Nephron progenitor cell (in vitro differentiated cells): Measurements from ENCODE around the gene IGFBP7.
A peak's percentile ranks its signal among the peaks of the same experiment; 100 is the strongest.
"Not testable (repeated sequence)": the region's sequence is repeated elsewhere in the genome, so short reads cannot be mapped to it uniquely, and the experiment has no call there.

Experiments
- DNase-seq: peaks from one replicate; pipeline ENCODE4 v3.0.0; 2021
- H3K27ac Mint-ChIP-seq: 2 replicates; pipeline ENCODE4 v1.8.0; 2021; ENCODE audit warnings: mild to moderate bottlenecking, moderate library complexity, mixed read lengths
- H3K27me3 Mint-ChIP-seq: 2 replicates; pipeline ENCODE4 v1.8.0; 2021; ENCODE audit warnings: mild to moderate bottlenecking, low read depth, mixed read lengths; ENCODE audit not compliant: poor library complexity
- H3K36me3 Mint-ChIP-seq: 2 replicates; pipeline ENCODE4 v1.8.0; 2021; ENCODE audit warnings: low read depth, mixed read lengths
- H3K4me1 Mint-ChIP-seq: 2 replicates; pipeline ENCODE4 v1.8.0; 2021; ENCODE audit warnings: mixed read lengths
- H3K4me3 Mint-ChIP-seq: 2 replicates; pipeline ENCODE4 v1.8.0; 2021; ENCODE audit warnings: mild to moderate bottlenecking, moderate library complexity, mixed read lengths
- H3K9me3 Mint-ChIP-seq: 2 replicates; pipeline ENCODE4 v1.8.0; 2021; ENCODE audit warnings: mild to moderate bottlenecking, moderate library complexity, mixed read lengths
- TF ChIP-seq, protein P1 (sequence below): fragments of 200-600 bp; sonication (generic); IDR thresholded peaks from 2 replicates; pipeline ENCODE4 v1.5.0; 2021; ENCODE audit warnings: antibody characterized with exemption

Gene IGFBP7

DNA sequence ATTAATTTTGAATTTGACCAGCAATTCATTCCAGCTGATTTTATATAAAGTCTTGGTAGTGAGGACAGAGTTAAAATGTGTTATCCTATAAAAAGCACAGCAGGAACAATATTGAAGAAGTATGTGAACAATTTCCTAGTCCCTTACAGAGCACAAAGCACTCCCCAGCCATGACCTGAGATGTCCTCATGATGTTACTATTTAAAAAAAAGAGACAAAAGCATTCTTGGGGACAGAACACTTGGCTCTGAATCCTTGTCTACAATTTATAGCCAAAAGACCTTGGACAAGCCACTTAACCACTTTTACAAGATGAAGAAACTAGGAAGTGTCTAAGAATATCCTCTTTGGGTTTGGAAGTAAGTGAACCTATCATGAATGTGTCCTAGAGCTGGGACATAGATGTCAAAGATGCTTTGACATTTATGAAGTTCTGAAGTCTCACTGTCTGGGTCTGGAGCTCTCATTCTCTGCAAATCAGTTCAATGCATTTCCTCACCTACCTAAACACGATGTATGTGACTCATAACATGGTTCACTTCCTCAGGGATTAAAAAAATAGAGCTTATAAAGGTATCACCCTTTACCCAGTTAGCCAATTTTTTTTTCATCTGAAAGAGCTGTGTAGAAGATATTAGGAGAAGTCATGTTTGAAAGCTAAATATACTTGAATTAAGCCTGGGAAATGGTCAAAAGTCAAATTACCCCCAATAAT is 61.4 kb downstream of the IGFBP7 start:
- Mint-ChIP-seq H3K27ac (no peak overlapping the region), H3K4me1 (peaks cover 1% of the 10 kb centered on the region), H3K4me3 (no peak overlapping the region), H3K27me3 (peaks cover 5% of the 10 kb centered on the region), H3K36me3 (no peaks in the 10 kb centered on the region), H3K9me3 (peaks cover 12% of the 10 kb centered on the region)
- no peak for DNase-seq
- TF ChIP-seq, protein P1, sequence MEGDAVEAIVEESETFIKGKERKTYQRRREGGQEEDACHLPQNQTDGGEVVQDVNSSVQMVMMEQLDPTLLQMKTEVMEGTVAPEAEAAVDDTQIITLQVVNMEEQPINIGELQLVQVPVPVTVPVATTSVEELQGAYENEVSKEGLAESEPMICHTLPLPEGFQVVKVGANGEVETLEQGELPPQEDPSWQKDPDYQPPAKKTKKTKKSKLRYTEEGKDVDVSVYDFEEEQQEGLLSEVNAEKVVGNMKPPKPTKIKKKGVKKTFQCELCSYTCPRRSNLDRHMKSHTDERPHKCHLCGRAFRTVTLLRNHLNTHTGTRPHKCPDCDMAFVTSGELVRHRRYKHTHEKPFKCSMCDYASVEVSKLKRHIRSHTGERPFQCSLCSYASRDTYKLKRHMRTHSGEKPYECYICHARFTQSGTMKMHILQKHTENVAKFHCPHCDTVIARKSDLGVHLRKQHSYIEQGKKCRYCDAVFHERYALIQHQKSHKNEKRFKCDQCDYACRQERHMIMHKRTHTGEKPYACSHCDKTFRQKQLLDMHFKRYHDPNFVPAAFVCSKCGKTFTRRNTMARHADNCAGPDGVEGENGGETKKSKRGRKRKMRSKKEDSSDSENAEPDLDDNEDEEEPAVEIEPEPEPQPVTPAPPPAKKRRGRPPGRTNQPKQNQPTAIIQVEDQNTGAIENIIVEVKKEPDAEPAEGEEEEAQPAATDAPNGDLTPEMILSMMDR, result no peak

DNA sequence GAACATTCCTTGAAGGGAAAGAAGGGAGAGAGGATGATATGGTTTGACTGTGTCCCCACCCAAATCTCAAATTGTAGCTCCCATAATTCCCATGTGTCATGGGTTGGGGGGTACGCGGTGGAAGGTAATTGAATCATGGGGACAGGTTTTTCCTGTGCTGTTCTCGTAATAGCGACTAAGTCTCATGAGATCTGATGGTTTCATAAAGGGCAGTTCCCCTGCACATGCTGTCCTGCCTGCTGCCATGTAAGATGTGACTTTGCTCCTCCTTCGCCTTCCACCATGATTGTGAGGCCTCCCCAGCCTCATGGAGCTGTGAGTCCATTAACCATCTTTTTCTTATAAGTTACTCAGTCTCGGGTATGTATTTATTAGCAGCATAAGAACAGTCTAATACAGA is 63.1 kb downstream of the IGFBP7 start:
- not testable (repeated sequence) for H3K4me1 Mint-ChIP-seq, H3K27ac Mint-ChIP-seq, H3K36me3 Mint-ChIP-seq, H3K4me3 Mint-ChIP-seq, H3K27me3 Mint-ChIP-seq, DNase-seq
- peaks cover 12% of the 10 kb centered on the region for H3K9me3 Mint-ChIP-seq

DNA sequence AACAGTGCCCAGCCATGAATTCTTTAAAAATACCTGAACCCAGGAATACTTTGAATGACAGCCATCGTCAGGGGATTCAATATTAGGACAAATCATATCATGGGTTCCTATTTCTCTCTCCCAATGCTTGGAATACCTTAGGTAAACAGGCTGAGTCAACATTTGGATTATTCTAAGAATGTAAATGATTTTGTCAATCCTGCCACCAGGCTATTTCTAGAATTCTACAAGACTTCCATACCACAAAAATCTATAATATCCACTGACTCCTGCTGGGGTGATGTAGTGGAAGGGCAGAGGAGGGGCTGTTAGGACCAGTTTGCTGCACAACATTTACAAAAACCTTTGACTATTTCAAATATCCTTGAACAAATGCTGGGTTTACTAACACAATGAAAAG is 65.2 kb downstream of the IGFBP7 start:
- Mint-ChIP-seq H3K27me3 (no peaks in the 10 kb centered on the region), H3K4me3 (no peak overlapping the region), H3K27ac (no peak overlapping the region), H3K9me3 (peaks cover 12% of the 10 kb centered on the region), H3K36me3 (no peaks in the 10 kb centered on the region), H3K4me1 (peaks cover 5% of the 10 kb centered on the region)
- no peak for DNase-seq
- TF ChIP-seq, protein P1, result no peak

DNA sequence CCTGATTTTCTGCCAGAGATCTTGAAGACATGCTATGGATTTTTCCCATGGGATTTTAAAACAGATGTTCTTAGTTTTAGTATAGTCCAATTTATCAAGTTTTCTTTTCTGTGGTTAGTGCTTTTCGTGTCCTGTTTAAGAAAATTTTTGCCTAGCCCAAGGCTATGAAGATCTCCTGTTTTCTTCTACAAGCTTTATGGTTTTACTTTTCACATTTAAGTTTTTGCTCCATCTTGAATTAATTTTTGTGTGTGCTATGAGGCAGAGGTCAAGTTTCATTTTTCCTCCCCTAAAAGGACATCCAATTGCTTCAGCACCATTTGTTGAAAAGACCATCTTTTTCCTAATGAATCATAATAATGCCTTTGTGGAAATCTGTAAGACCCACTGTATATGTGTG is 65.9 kb downstream of the IGFBP7 start:
- no peak for DNase-seq
- Mint-ChIP-seq H3K36me3 (no peaks in the 10 kb centered on the region), H3K9me3 (peaks cover 12% of the 10 kb centered on the region), H3K27ac (peak overlapping the region; percentile 57), H3K4me1 (peaks cover 5% of the 10 kb centered on the region), H3K4me3 (no peak overlapping the region), H3K27me3 (no peaks in the 10 kb centered on the region)
- TF ChIP-seq, protein P1, result no peak

DNA sequence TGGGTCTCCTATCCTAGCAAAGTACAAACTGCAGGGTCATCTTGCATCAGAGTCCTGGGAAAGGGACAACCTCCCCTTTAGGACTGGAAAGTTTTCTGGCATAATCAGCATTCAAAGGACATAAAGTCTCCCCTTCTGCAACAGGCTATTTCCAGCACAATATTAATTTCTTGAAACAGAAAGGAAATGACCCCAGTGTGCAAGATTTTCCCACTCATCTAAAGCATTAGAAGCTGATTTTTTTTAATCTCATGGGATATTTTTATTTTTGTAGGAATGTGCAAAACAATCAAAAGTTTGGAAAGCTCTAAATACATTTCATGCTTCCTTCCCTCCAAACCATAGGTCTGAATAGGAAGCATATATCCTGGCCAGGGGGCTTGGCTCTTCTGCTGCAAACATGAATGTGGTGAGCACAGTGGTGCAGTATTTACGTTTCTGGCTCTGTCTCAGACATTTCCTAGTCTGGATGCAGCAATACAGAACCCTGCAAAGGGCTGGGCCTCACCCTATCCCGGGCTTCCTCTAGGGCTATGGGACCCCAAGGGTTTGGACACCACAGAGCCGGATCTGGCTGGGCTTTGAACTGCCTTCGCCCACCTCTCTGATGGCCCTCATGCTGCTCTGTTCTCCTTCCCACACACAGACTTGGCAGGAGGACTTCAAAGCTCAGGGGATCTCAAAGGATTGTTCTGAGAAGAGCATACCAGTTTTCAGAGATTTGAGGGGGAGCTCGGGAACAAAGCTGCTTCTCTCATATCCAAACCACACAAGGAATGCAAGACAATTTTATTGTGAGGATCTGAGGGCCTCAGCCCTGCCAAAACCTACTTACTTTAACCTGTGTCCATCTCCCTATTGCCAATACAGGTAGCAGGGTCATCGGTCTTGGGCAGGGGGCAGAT is 66.6 kb downstream of the IGFBP7 start:
- peaks cover 12% of the 10 kb centered on the region for H3K9me3 Mint-ChIP-seq
- H3K27me3 Mint-ChIP-seq, result no peaks in the 10 kb centered on the region
- no peak for DNase-seq
- peak overlapping the region; percentile 57 for H3K27ac Mint-ChIP-seq
- peaks cover 5% of the 10 kb centered on the region for H3K4me1 Mint-ChIP-seq
- TF ChIP-seq, protein P1, result no peak
- H3K4me3 Mint-ChIP-seq, result no peak overlapping the region
- H3K36me3 Mint-ChIP-seq, result no peaks in the 10 kb centered on the region

DNA sequence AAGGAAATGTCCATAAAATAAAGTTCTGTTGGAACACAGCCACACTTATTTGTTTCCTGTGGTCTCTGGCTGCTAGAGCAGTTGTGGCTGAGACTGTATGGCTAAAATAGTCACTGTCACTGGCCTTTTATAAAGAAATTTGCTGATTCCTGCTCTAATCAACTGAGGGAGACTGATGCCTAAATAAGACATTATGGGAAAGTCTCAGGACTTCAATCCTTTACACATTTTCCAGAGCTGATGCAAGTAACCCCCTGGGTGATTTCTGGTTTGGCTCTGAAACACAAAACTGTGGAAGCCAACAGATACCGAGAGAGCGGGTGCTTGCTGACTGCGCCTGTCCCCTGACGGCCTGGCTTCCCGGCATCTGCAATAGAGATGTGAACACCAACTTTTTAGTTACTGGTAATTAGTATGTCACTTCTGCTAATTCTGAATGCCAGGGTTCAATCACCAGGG is 67.4 kb downstream of the IGFBP7 start:
- H3K4me1 Mint-ChIP-seq, result peaks cover 11% of the 10 kb centered on the region
- H3K9me3 Mint-ChIP-seq, result peaks cover 12% of the 10 kb centered on the region
- no peak for DNase-seq
- H3K4me3 Mint-ChIP-seq, result no peak overlapping the region
- H3K27ac Mint-ChIP-seq, result no peak overlapping the region
- no peaks in the 10 kb centered on the region for H3K36me3 Mint-ChIP-seq
- peaks cover 3% of the 10 kb centered on the region for H3K27me3 Mint-ChIP-seq
- TF ChIP-seq, protein P1, result no peak
